Stimulated activated CD8-positive, alpha-beta memory T cell treated with anti-CD3 and anti-CD28 coated beads, Interleukin-4, amount 100 ng/mL, for 1 hour (primary cell): ENCODE data around the gene NFATC2.

Experiments used
- DNase-seq, 2 donors: peaks; one replicate each; pipeline ENCODE4 v3.0.0-alpha.2; 2020; ENCODE audit warnings: low read depth in 2 of 2, low spot score in 1 of 2

Gene NFATC2

DNA sequence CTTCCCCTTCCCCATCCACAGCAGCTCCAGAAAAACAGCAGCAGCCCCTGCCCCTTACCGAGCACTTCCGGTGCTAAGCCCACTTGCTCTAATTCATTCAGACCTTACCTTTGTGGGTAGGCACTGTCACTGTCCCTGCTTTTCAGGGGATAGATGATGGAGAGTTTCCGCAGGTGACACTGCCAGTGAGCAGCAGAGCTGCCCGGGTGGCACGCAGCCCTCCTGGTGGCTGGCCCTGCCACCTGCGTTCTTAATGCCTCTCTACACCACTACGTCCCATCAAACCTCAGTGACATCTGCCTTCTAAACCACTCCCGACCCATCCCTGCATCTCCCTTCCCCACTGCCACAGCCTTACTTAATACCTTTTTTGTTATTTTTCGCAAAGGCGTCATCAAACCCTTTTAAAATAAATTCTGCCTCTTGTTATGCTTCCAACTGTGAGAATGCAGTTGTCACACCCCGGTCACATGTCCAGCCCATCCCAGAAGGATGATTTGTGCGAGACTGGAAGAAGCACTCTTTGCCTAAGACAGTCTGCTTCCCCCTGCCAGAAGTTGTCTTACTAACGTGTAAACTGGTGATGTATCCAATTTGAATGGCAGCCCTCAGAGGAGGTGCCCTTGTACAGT is 89.7 kb downstream of the NFATC2 start:
- no peak for DNase-seq

- no peak for DNase-seq
Measured at GRCh38 chr20:51452091-51452613, 90.4 kb downstream of the NFATC2 start.

- DNase-seq, result no peak
Measured at GRCh38 chr20:51451484-51451883, 91.0 kb downstream of the NFATC2 start.

- DNase-seq, result no peak
Measured at GRCh38 chr20:51450984-51451383, 91.5 kb downstream of the NFATC2 start.

DNA sequence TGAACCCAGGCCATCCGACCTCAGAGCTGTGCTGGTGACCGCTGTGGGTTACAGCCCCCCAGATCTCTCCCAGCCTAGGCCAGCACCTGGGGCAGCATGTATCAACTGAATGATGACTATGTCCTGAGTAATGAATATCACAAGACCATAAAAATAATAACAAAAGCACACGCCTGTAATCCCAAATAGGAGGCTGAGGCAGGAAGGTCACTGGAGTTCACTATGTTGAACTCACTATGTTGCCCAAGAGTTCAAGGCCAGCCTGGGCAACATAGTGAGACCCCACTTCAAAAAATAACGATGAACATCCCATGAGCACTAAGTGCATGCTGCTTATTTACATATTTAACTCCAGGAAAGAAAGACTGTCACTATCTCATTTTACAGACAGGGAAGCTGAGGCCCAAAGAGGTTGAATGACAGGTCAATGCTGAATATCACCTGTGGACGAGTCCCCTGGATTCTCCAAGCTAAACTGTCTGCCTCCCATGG is 92.3 kb downstream of the NFATC2 start:
- DNase-seq, result no peak

- no peak for DNase-seq
Measured at GRCh38 chr20:51449498-51450220, 92.9 kb downstream of the NFATC2 start.

GRCh38 chr20:51447765-51448148 is 94.8 kb downstream of the NFATC2 start:
- no peak for DNase-seq

GRCh38 chr20:51447097-51447764 is 95.3 kb downstream of the NFATC2 start:
- DNase-seq, result no peak

DNA sequence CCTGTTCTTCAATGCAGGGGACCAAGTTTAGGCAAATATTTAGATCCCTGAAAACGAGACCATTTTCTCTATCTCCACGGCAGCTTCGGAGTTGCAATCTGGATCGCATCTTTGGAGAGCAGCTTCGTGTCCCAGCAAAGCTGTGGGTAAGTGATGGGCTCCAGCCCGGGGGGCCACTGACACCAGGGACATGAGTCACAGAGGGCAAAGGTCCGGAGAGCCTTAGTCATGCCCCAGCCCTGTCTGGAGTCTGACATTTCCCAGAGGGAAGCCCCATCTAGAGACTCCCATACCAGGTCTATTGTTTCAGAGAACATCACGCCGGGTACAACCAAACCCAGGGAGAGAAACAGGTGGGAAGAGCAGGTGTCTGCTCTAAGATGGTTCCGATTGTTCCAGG is 95.9 kb downstream of the NFATC2 start:
- DNase-seq, result no peak

- no peak for DNase-seq
Measured at GRCh38 chr20:51446230-51446629, 96.3 kb downstream of the NFATC2 start.

- no peak for DNase-seq
Measured at GRCh38 chr20:51445591-51445990, 96.9 kb downstream of the NFATC2 start.

- DNase-seq, result no peak
Measured at GRCh38 chr20:51444922-51445438, 97.5 kb downstream of the NFATC2 start.

- no peak for DNase-seq
Measured at GRCh38 chr20:51444467-51444866, 98.1 kb downstream of the NFATC2 start.

DNA sequence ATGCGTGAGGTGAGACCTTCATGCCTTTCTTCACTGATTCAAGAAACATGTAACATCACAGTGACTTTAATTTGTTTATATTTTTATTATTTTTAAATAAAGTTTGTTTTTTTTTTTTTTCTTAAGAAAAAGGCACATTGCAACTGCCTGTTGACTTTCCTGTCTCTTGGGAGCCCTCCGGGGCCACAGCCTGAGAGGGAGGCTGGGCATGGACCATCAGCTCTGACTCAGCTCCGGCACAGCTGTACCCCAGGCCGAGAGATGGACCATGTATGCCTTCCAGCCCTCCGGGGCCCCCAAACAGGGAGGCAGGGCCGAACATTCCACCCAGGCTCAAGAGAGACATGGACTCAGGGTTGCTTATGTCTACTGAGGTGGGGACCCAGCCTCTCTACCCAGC is 99.9 kb downstream of the NFATC2 start:
- no peak for DNase-seq

GRCh38 chr20:51440589-51440988 is 101.9 kb downstream of the NFATC2 start:
- DNase-seq, result no peak

DNA sequence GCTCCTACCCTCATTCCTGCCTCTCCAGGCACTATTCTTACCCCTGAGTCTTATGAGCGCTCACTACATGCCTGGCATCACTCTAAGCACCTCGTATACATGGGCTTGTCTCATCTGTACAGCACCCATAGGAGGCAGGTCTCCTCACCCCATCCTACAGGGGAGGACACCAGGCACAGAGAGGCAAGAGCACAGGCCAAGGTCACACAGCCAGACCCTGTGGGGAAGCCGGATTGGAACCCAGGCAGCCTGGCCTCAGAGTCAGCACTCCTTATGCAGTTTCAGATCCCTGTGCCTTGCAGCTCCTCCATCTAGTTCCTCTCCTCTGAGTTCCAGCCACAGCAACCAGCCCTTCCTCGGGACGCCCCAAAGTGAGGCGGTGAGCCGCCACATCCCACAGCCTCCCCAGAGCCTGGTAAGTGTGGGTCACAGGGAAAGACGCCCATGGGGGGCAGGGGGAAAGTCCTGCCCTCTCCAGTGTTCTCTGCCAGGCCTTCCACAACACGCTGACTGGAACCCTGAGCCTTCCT is 103.3 kb downstream of the NFATC2 start:
- no peak for DNase-seq

DNA sequence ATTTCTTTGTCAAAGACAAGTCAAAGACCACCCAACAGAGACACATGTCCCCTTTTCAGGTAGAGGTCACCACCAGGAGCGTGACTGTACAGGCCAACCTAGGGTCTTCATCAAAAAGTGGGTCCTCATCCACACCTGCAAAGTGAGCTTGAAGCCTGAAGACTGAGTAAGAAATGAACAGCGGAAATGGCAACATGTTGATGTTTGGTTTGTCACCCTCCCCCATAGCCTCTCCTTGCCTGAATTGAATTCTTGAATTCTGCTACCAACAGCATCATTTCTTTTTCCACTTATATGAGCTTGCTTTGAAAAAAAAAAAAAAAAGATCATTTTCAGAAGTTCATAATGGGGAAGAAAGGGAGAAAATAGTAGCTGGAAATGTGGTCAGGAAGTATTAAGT is 104.4 kb downstream of the NFATC2 start:
- DNase-seq, result no peak

GRCh38 chr20:51437182-51437924 is 105.2 kb downstream of the NFATC2 start:
- no peak for DNase-seq

GRCh38 chr20:51434580-51435247 is 107.8 kb downstream of the NFATC2 start:
- DNase-seq, result no peak

GRCh38 chr20:51434026-51434425 is 108.5 kb downstream of the NFATC2 start:
- DNase-seq, result no peak
